GM12891 (cell line): Measurements from ENCODE around the gene PITPNM2.

Experiments
- POLR2A ChIP-seq: IDR thresholded peaks from 2 replicates; pipeline ENCODE4 v1.6.1; 2011; ENCODE audit warnings: low read depth, low read length, control low read depth
- POLR2AphosphoS5 ChIP-seq: IDR thresholded peaks from 2 replicates; pipeline ENCODE4 v1.6.1; 2011; ENCODE audit warnings: low read depth, low read length, control low read depth
- POU2F2 ChIP-seq: IDR thresholded peaks from 2 replicates; pipeline ENCODE4 v1.6.1; 2011; ENCODE audit warnings: low read depth, mild to moderate bottlenecking, control low read depth, low read length, moderate library complexity
- SPI1 ChIP-seq: IDR thresholded peaks from 2 replicates; pipeline ENCODE4 v1.6.1; 2011; ENCODE audit warnings: low read depth, low read length, control low read depth

- TF ChIP-seq POLR2A = no peak
- no peak for TF ChIP-seq POLR2AphosphoS5
- no peak for TF ChIP-seq POU2F2
- TF ChIP-seq SPI1 = no peak
Measured at GRCh38 chr12:123149088-123149487, 1.8 kb downstream of the PITPNM2 start.
